ENCODE measurements around the gene SNX3.
"Not testable (repeated sequence)": the region's sequence is repeated elsewhere in the genome, so short reads cannot be mapped to it uniquely, and the experiment has no call there.

SNX3 gene

DNA sequence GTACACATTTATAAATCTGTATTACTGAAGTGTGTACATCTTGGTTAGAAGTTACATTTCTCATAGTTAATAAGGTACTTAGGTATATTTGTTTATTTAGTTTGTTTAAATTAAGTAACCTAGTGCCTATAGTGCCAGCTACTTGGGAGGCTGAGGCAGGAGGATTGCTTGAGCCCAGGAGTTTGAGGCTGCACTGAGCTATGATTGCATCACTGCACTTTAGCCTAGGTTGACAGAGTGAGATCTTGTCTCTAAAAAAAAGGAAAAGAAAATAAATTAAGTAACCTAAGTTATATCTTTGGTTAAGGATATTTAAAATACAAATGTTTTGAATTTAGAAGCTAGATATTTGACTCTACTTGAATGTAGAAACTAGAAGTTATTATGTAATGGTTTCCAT lies 24.5 kb upstream of the SNX3 start:
- TF ChIP-seq, protein P1, sequence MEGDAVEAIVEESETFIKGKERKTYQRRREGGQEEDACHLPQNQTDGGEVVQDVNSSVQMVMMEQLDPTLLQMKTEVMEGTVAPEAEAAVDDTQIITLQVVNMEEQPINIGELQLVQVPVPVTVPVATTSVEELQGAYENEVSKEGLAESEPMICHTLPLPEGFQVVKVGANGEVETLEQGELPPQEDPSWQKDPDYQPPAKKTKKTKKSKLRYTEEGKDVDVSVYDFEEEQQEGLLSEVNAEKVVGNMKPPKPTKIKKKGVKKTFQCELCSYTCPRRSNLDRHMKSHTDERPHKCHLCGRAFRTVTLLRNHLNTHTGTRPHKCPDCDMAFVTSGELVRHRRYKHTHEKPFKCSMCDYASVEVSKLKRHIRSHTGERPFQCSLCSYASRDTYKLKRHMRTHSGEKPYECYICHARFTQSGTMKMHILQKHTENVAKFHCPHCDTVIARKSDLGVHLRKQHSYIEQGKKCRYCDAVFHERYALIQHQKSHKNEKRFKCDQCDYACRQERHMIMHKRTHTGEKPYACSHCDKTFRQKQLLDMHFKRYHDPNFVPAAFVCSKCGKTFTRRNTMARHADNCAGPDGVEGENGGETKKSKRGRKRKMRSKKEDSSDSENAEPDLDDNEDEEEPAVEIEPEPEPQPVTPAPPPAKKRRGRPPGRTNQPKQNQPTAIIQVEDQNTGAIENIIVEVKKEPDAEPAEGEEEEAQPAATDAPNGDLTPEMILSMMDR (IDR thresholded peaks at IDR 0.05; ENCODE audit: insufficient read depth, missing control alignments), result no peak
- FAIRE-seq (no peak), DNase-seq (ENCODE audit: insufficient read length, low spot score) (no peak)

DNA sequence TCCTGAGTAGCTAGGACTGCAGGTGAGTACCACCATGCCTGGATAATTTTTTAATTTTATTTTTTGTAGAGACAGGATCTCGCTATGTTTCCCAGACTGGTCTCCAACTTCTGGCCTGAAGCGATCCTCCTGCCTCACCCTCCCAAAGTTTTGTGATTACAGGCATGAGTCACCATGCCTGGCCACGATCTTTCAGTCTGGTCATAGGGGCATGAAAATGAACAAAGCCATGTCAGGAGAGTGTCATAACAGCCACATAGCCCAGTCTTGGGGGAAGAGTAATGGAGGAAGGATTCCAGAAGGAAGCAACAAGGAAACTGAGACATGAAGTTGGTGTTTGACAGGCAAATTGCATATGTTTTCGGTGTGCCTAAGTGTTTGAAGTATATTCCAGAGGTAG lies 17.0 kb upstream of the SNX3 start:
- DNase-seq (ENCODE audit: insufficient read length, low spot score), result no peak
- TF ChIP-seq, protein P1 (IDR thresholded peaks at IDR 0.05; ENCODE audit: insufficient read depth, missing control alignments), result no peak
- FAIRE-seq, result no peak

DNA sequence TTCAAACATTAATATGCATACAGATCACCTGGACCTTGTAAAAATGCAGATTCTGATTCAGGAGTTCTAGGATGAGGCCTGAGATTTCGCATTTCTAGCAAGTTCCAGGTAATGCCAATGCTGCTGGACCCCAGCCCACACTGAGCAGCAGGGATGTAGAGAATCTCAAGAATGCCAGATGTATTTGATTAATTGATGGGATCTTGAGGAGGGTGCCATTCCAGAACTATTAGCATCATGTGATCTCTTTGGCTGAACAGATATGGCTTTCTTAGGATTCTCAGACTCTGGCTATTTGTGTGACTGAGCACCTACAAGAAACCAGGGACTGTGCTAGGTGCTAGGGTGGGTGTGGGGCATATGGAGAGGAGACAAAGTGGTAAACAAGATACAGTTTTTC lies 16.5 kb upstream of the SNX3 start:
- FAIRE-seq (no peak), DNase-seq (ENCODE audit: insufficient read length, low spot score) (no peak)
- TF ChIP-seq, protein P1 (IDR thresholded peaks at IDR 0.05; ENCODE audit: insufficient read depth, missing control alignments), result no peak

DNA sequence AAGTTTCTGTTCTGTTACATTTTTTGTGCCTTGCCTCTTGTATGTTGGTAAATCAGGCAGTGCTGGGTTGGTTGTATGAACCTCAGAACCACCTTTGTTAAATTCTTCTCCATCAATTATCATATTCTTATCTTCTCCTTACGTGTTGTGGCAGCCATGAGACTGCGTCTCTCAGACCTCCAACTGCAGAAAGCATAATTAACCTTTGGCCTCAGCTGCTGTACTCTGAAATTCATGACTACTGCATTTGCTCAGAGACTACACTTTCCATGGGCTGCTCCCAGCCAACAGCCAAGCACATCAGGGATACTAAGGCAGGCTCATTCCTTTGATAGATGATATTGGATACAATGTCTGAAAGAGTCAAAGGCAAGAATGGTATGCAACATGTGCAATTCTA lies 15.1 kb upstream of the SNX3 start:
- TF ChIP-seq, protein P1 (IDR thresholded peaks at IDR 0.05; ENCODE audit: insufficient read depth, missing control alignments), result no peak
- DNase-seq (ENCODE audit: insufficient read length, low spot score), result no peak
- FAIRE-seq, result no peak

DNA sequence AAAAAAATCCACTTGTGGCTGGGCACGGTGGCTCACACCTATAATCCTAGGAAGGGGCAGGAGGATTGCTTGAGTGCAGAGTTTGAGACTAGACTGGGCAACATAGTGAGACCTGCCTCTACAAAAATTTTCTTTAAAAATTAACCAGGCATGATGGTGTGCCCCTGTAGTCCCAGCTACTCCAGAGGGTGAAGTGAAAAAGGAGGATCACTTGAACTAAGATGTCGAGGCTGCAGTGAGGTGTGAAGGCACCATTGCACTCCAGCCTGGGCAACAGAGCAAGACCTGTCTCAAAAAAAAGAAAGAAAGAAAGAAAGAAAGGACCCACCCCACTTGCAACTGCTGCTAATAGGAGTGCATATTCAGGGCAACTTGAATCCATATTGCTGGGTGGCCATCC lies 13.7 kb upstream of the SNX3 start:
- no peak for FAIRE-seq
- TF ChIP-seq, protein P1 (IDR thresholded peaks at IDR 0.05; ENCODE audit: insufficient read depth, missing control alignments), result no peak

DNA sequence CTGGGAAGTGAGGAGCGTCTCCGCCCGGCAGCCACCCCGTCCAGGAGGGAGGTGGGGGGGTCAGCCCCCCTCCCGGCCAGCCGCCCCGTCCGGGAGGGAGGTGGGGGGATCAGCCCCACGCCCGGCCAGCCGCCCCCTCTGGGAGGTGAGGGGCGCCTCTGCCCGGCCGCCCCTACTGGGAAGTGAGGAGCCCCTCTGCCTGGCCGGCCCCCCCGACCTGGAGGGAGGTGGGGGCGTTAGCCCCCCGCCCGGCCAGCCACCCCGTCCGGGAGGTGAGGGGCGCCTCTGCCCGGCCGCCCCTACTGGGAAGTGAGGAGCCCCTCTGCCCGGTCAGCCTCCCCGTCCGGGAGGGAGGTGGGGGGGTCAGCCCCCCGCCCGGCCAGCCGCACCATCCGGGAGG lies 9.1 kb upstream of the SNX3 start:
- not testable (repeated sequence) for DNase-seq (ENCODE audit: insufficient read length, low spot score); FAIRE-seq

More for the DNA sequence above, 13.7 kb upstream of the SNX3 start:
- no peak for DNase-seq (ENCODE audit: insufficient read length, low spot score)

DNA sequence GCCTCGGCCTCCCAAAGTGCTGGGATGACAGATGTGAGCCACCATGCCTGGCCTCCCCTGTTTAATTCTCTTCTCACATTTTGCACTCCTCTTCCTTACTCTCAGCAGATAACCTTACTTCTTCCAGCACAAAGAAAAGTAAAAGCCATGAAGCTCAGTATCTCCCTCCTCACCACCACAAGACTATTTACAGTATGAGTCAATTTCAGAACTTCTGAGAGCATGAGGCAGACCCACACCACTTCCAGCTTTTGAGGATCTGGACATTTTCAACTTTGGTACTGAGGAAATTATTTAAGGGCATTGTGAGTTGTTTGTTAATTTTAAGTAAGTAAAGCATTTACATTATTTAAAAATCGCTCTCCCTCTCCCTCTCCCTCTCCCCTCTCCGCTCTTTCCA lies 8.0 kb upstream of the SNX3 start:
- DNase-seq (ENCODE audit: insufficient read length, low spot score) (no peak), FAIRE-seq (no peak)
- TF ChIP-seq, protein P1 (IDR thresholded peaks at IDR 0.05; ENCODE audit: insufficient read depth, missing control alignments), result no peak

DNA sequence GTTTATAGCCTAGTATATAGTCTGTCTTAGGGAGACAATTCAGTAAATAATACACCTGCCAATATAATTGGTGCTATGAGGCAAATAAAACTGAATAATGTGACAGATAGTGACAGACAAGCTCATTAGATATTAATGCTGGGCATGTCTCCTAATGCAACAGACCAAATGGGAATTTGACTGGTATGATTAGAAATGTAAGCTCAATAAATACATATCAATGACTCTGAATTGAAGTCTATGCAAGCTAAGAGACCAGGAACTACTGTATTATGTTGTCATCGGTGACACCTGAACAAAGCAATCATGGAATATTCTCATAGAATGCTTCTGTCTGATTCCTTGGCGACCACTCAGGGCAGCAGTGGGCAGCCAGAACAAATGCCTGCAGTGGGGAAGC lies 2.5 kb upstream of the SNX3 start:
- no peak for DNase-seq (ENCODE audit: insufficient read length, low spot score)
- FAIRE-seq, result no peak
- TF ChIP-seq, protein P1 (IDR thresholded peaks at IDR 0.05; ENCODE audit: insufficient read depth, missing control alignments), result no peak

Measured in D721Med (cell line).